Effector memory CD4-positive, alpha-beta T cell (primary cell): ENCODE results near the gene ZNF514.
"Not testable (repeated sequence)": the region's sequence is repeated elsewhere in the genome, so short reads cannot be mapped to it uniquely, and the experiment has no call there.

Experiments
- DNase-seq, 3 donors: peaks; one replicate each; pipeline ENCODE4 v3.0.0-alpha.2; 2020
- H3K27ac ChIP-seq: 2 replicates; pipeline ENCODE4 v1.7.0; 2013; ENCODE audit warnings: mild to moderate bottlenecking, low read length, moderate library complexity; ENCODE audit not compliant: insufficient read depth, poor library complexity, severe bottlenecking
- H3K27me3 ChIP-seq: replicated peaks from 2 replicates; pipeline ENCODE4 v1.7.0; 2013; ENCODE audit warnings: mild to moderate bottlenecking, low read length; ENCODE audit not compliant: insufficient read depth, control insufficient read depth, poor library complexity, severe bottlenecking
- H3K36me3 ChIP-seq: 2 replicates; pipeline ENCODE4 v1.7.0; 2013; ENCODE audit warnings: mild to moderate bottlenecking, low read length, moderate library complexity; ENCODE audit not compliant: control insufficient read depth, insufficient read depth
- H3K4me1 ChIP-seq: 2 replicates; pipeline ENCODE4 v1.7.0; 2013; ENCODE audit warnings: low read length, mild to moderate bottlenecking; ENCODE audit not compliant: control insufficient read depth, insufficient read depth, poor library complexity, severe bottlenecking
- H3K4me3 ChIP-seq: 2 replicates; pipeline ENCODE4 v1.7.0; 2013; ENCODE audit warnings: low read length, low read depth, mild to moderate bottlenecking; ENCODE audit not compliant: insufficient read depth, poor library complexity, severe bottlenecking
- H3K9me3 ChIP-seq: 2 replicates; pipeline ENCODE4 v1.7.0; 2013; ENCODE audit warnings: mild to moderate bottlenecking, low read length, moderate library complexity; ENCODE audit not compliant: control insufficient read depth

Gene ZNF514

GRCh38 chr2:95104606-95105005 is 55.0 kb downstream of the ZNF514 start:
- no peaks in the 10 kb centered on the region for H3K27me3 ChIP-seq
- H3K9me3 ChIP-seq: no peaks in the 10 kb centered on the region
- H3K4me1 ChIP-seq: no peaks in the 10 kb centered on the region
- no peak for DNase-seq
- H3K36me3 ChIP-seq: peaks cover 77% of the 10 kb centered on the region
- H3K27ac ChIP-seq: no peak overlapping the region
- no peak overlapping the region for H3K4me3 ChIP-seq

- no peaks in the 10 kb centered on the region for H3K9me3 ChIP-seq
- no peak overlapping the region for H3K4me3 ChIP-seq
- DNase-seq: no peak
- H3K27me3 ChIP-seq: no peaks in the 10 kb centered on the region
- no peak overlapping the region for H3K27ac ChIP-seq
- peaks cover 39% of the 10 kb centered on the region for H3K36me3 ChIP-seq
- H3K4me1 ChIP-seq: no peaks in the 10 kb centered on the region
These were observed 59.7 kb downstream of the ZNF514 start for GRCh38 chr2:95099910-95100309.

DNA sequence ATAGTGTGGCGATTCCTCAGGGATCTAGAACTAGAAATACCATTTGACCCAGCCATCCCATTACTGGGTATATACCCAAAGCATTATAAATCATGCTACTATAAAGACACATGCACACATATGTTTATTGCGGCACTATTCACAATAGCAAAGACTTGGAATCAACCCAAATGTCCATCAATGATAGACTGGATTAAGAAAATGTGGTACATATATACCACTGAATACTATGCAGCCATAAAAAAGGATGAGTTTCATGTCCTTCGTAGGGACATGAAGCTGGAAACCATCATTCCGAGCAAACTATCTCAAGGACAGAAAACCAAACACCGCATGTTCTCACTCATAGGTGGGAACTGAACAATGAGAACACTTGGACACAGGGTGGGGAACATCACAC is 61.4 kb downstream of the ZNF514 start:
- H3K27ac ChIP-seq, DNase-seq, H3K27me3 ChIP-seq, H3K4me1 ChIP-seq, H3K9me3 ChIP-seq, H3K4me3 ChIP-seq: not testable (repeated sequence)
- peaks cover 29% of the 10 kb centered on the region for H3K36me3 ChIP-seq
